Gastrocnemius medialis (tissue), 4 donors: ENCODE data around the gene SPATA46.

ENCODE experiments used
- CTCF ChIP-seq, 5 experiments: fragments of 450-650 bp in 3 of 5; fragments of 200-600 bp in 2 of 5; sonication (generic) in 2 of 5; IDR thresholded peaks in 4 of 5; conservative IDR thresholded peaks in 1 of 5; 1 replicate in 4 of 5; 2 replicates in 1 of 5; pipeline ENCODE4 v1.5.1; 2016 to 2019; ENCODE audit warnings: antibody characterized with exemption in 5 of 5, mild to moderate bottlenecking in 3 of 5, moderate library complexity in 3 of 5
- POLR2A ChIP-seq, 2 donors: fragments of 450-650 bp; IDR thresholded peaks; one replicate each; pipeline ENCODE4 v1.6.1; 2017; ENCODE audit warnings: antibody characterized with exemption in 2 of 2, mild to moderate bottlenecking in 2 of 2, moderate library complexity in 2 of 2

GRCh38 chr1:162333991-162334390 lies 42.7 kb downstream of the SPATA46 start:
- no peak for TF ChIP-seq CTCF (IDR thresholded peaks at IDR 0.05 in 4 of 5, conservative IDR thresholded peaks at IDR 0.05 in 1 of 5)
- no peak for TF ChIP-seq POLR2A (IDR thresholded peaks at IDR 0.05)
